OCI-LY1 (cell line): Measurements from ENCODE around the gene SLIT3.

Source experiments
- EZH2 ChIP-seq: fragments of 200-600 bp; sonication (generic), shearing (Covaris generic); IDR thresholded peaks from 2 replicates; pipeline ENCODE4 v1.8.0; 2017; ENCODE audit warnings: borderline replicate concordance, mixed run types, mild to moderate bottlenecking, antibody characterized with exemption, low read length, moderate library complexity, mixed read lengths
- TF ChIP-seq, protein P1 (sequence below): fragments of 200-600 bp; sonication (generic), shearing (Covaris generic); IDR thresholded peaks from 2 replicates; pipeline ENCODE4 v1.5.1; 2017; ENCODE audit warnings: mild to moderate bottlenecking, antibody characterized with exemption, low read length, moderate library complexity, mixed read lengths

GRCh38 chr5:169213479-169213878 lies 87.5 kb downstream of the SLIT3 start:
- TF ChIP-seq, protein P1, sequence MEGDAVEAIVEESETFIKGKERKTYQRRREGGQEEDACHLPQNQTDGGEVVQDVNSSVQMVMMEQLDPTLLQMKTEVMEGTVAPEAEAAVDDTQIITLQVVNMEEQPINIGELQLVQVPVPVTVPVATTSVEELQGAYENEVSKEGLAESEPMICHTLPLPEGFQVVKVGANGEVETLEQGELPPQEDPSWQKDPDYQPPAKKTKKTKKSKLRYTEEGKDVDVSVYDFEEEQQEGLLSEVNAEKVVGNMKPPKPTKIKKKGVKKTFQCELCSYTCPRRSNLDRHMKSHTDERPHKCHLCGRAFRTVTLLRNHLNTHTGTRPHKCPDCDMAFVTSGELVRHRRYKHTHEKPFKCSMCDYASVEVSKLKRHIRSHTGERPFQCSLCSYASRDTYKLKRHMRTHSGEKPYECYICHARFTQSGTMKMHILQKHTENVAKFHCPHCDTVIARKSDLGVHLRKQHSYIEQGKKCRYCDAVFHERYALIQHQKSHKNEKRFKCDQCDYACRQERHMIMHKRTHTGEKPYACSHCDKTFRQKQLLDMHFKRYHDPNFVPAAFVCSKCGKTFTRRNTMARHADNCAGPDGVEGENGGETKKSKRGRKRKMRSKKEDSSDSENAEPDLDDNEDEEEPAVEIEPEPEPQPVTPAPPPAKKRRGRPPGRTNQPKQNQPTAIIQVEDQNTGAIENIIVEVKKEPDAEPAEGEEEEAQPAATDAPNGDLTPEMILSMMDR = no peak
- no peak for TF ChIP-seq EZH2
